Ovary (tissue), 9 donors: ENCODE data around the gene ZMAT5. TPM values are rescaled to one million over a fixed set of nuclear protein-coding genes. Genes with fewer than 3 reads are reported as not detected.
"Not testable (repeated sequence)": the region's sequence is repeated elsewhere in the genome, so short reads cannot be mapped to it uniquely, and the experiment has no call there.

Experiments
- DNase-seq, 5 donors: peaks; one replicate each; pipeline ENCODE4 v3.0.0-alpha.2; 2019 to 2020
- H3K27ac ChIP-seq, 2 donors: fragments of 200-600 bp; one replicate each; pipeline versions ENCODE4 v1.5.1 to v1.8.0; 2019 to 2022
- H3K27me3 ChIP-seq: fragments of 200-600 bp; one replicate; pipeline ENCODE4 v1.8.0; 2022
- H3K36me3 ChIP-seq: fragments of 200-600 bp; sonication (generic); one replicate; pipeline ENCODE4 v1.5.1; 2019
- H3K4me1 ChIP-seq: one replicate; pipeline ENCODE4 v1.8.1; 2013; ENCODE audit warnings: mild to moderate bottlenecking, moderate library complexity; ENCODE audit not compliant: insufficient read depth
- H3K4me3 ChIP-seq: fragments of 200-600 bp; sonication (generic); one replicate; pipeline ENCODE4 v1.5.1; 2017
- H3K9me3 ChIP-seq, 2 donors: fragments of 200-600 bp in 1 of 2; sonication (generic) in 1 of 2; one replicate each; pipeline versions ENCODE4 v1.5.1 to v1.8.1; 2013 to 2019; ENCODE audit warnings: mild to moderate bottlenecking in 1 of 2, moderate library complexity in 1 of 2
- EP300 ChIP-seq: sonication (generic); formaldehyde crosslinking; IDR thresholded peaks from one replicate; pipeline ENCODE4 v1.6.1; 2017; ENCODE audit warnings: antibody characterized with exemption
- POLR2A ChIP-seq: fragments of 450-650 bp; IDR thresholded peaks from one replicate; pipeline ENCODE4 v1.6.1; 2017; ENCODE audit warnings: antibody characterized with exemption, mild to moderate bottlenecking, moderate library complexity
- WGBS, 3 donors: extraction: QIAGEN DNeasy Blood & Tissue Kit in 1 of 3; methylation state at CpG; one replicate each; pipeline versions ENCODE4 v1.1.5 to v1.1.7; 2013 to 2017; 5-methylcytosine and 5-hydroxymethylcytosine counted together
- intact Hi-C, 4 donors: fragments of 100-400 bp; cut with DNase I; formaldehyde crosslinking; loops; one replicate each; pipeline versions ENCODE4 v1.11.0 to v1.15.1; 2022 to 2023
- polyA plus RNA-seq, 2 donors: library from polyadenylated mRNA; stranded (reverse); fragments of 200-250 nt in 1 of 2; fragments of 350-450 nt in 1 of 2; fragmentation: Illumina TruSeq in 1 of 2; extraction: RNeasy Lipid Tissue Mini Kit (QIAGEN cat#74804) in 1 of 2; gene quantifications; one replicate each; pipeline ENCODE4 v1.2.3, GENCODE V29; 2013 to 2014
- total RNA-seq, 7 donors: library from RNA; depleted of rRNA in 2 of 7; stranded (reverse); fragments of >200 nt in 2 of 7; fragmentation: NEBNext Ultra II Directional in 3 of 7; extraction: Animal tissue kit (Norgen Biotek cat#: 25700) in 3 of 7; gene quantifications; one replicate each; pipeline versions ENCODE4 v1.1.0 to v1.2.4, GENCODE V29; 2016 to 2023
- TF ChIP-seq, protein P1 (sequence below), 3 donors: fragments of 450-650 bp in 2 of 3; fragments of 200-600 bp in 1 of 3; IDR thresholded peaks; one replicate each; pipeline versions ENCODE4 v1.5.1 to v1.8.0; 2016 to 2022; ENCODE audit warnings: antibody characterized with exemption in 3 of 3, mild to moderate bottlenecking in 1 of 3
- donor health status: DM: no; HTN: no; CAD: no; lungs with moderate emphysema.
- donor health status: DM: no; HTN: no; CAD: no.
- donor health status: Bipolar disorder and iron deficiency.
- donor health status: DM: yes; HTN: yes; CAD: no.
- donor health status: DM: no; HTN: no; CAD: no.
- donor health status: DM: yes; HTN: yes; CAD: no.

The ZMAT5 gene
- total and polyA plus RNA-seq, 9 donors, result 5.7 to 27.2 (median 21.4) TPM

DNA sequence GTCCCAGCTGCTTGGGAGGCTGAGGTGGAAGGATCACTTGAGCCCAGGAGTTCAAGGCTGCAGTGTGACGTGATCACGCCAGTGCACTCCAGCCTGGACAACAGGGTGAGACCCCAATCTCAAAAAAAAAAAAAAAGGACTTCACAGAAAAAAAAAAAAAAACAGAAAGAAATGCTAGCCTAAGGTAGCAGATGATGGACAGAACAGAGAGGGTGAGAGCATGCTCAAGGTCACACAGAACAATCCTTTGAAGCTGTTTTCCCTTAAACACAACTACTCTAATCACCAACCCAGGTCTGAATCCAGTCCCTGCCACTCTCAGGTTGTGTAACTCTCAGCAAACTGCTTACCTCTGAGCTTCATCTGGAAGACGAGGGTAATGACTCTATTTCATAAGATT lies 9.7 kb downstream of the ZMAT5 start:
- no peak for DNase-seq
- no peak overlapping the region for H3K4me3 ChIP-seq
- no peaks in the 10 kb centered on the region for H3K27me3 ChIP-seq
- H3K36me3 ChIP-seq, result no peaks in the 10 kb centered on the region
- TF ChIP-seq, protein P1, sequence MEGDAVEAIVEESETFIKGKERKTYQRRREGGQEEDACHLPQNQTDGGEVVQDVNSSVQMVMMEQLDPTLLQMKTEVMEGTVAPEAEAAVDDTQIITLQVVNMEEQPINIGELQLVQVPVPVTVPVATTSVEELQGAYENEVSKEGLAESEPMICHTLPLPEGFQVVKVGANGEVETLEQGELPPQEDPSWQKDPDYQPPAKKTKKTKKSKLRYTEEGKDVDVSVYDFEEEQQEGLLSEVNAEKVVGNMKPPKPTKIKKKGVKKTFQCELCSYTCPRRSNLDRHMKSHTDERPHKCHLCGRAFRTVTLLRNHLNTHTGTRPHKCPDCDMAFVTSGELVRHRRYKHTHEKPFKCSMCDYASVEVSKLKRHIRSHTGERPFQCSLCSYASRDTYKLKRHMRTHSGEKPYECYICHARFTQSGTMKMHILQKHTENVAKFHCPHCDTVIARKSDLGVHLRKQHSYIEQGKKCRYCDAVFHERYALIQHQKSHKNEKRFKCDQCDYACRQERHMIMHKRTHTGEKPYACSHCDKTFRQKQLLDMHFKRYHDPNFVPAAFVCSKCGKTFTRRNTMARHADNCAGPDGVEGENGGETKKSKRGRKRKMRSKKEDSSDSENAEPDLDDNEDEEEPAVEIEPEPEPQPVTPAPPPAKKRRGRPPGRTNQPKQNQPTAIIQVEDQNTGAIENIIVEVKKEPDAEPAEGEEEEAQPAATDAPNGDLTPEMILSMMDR (IDR thresholded peaks at IDR 0.05), result no peak
- TF ChIP-seq POLR2A (no peak), EP300 (no peak)
- no peak overlapping the region for H3K27ac ChIP-seq
- WGBS, 3 donors, result 89 to 93% (median 90%) methylated on average over 3 of the region's 3 CpGs
- intact Hi-C loops, result loop anchor here in 1 of 4 donors (10.0 kb wide), 1 partner anchor 228 kb away; no protein-coding TSS in a partner anchor
- no peaks in the 10 kb centered on the region for H3K9me3 ChIP-seq
- H3K4me1 ChIP-seq, result no peaks in the 10 kb centered on the region

- Histone ChIP-seq H3K36me3 (no peaks in the 10 kb centered on the region), H3K27ac (no peak overlapping the region), H3K27me3 (no peaks in the 10 kb centered on the region), H3K9me3 (no peaks in the 10 kb centered on the region), H3K4me3 (no peak overlapping the region), H3K4me1 (no peaks in the 10 kb centered on the region)
- 76 to 80% (median 79%) methylated on average over 7 of the region's 7 CpGs for WGBS, 3 donors
- no peak for DNase-seq
- intact Hi-C loops, result loop anchor here in 1 of 4 donors (10.0 kb wide), 1 partner anchor 228 kb away; no protein-coding TSS in a partner anchor
- TF ChIP-seq, protein P1 (IDR thresholded peaks at IDR 0.05), result no peak
- TF ChIP-seq POLR2A (no peak), EP300 (no peak)
These were observed 10.5 kb downstream of the ZMAT5 start for GRCh38 chr22:29756341-29756740.

- no peak for DNase-seq
- TF ChIP-seq, protein P1 (IDR thresholded peaks at IDR 0.05), result no peak
- no peak for TF ChIP-seq EP300
- TF ChIP-seq POLR2A, result no peak
- Histone ChIP-seq H3K36me3 (no peaks in the 10 kb centered on the region), H3K27ac (no peak overlapping the region), H3K27me3 (no peaks in the 10 kb centered on the region), H3K9me3 (no peaks in the 10 kb centered on the region), H3K4me3 (no peak overlapping the region), H3K4me1 (no peaks in the 10 kb centered on the region)
- intact Hi-C loops, result loop anchor here in 1 of 4 donors (10.0 kb wide), 1 partner anchor 229 kb away; no protein-coding TSS in a partner anchor
- 89 to 92% (median 92%) methylated on average over 9 of the region's 9 CpGs for WGBS, 3 donors
These were observed 10.9 kb downstream of the ZMAT5 start for GRCh38 chr22:29755889-29756288.

- DNase-seq, H3K9me3 ChIP-seq, H3K27me3 ChIP-seq, H3K36me3 ChIP-seq, H3K27ac ChIP-seq, H3K4me3 ChIP-seq, H3K4me1 ChIP-seq: not testable (repeated sequence)
- WGBS, 3 donors, result 82 to 92% (median 86%) methylated on average over 11 of the region's 11 CpGs
- intact Hi-C loops, result loop anchor here in 1 of 4 donors (10.0 kb wide), 1 partner anchor 230 kb away; no protein-coding TSS in a partner anchor
These were observed 12.0 kb downstream of the ZMAT5 start for GRCh38 chr22:29754658-29755395.
